ENCODE data around the gene CARD14.

DNA sequence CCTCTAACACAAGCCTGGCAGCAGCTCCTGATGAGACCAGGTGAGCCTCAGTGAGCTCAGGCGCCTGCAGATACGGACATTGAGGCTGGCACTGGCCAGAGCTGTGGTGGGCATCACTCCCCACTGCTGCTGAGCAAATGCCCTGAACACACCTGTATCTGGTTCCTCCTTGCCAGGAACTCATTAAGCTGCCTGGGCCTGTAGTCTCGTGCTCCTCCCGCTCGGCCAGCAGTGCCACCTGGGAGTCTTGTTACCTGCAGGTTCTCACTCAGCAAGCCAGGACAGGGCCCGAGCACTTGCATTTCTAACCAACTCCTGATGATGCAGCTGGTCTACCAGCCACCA, 36.2 kb upstream of the CARD14 start:
- TF ChIP-seq, protein P1, sequence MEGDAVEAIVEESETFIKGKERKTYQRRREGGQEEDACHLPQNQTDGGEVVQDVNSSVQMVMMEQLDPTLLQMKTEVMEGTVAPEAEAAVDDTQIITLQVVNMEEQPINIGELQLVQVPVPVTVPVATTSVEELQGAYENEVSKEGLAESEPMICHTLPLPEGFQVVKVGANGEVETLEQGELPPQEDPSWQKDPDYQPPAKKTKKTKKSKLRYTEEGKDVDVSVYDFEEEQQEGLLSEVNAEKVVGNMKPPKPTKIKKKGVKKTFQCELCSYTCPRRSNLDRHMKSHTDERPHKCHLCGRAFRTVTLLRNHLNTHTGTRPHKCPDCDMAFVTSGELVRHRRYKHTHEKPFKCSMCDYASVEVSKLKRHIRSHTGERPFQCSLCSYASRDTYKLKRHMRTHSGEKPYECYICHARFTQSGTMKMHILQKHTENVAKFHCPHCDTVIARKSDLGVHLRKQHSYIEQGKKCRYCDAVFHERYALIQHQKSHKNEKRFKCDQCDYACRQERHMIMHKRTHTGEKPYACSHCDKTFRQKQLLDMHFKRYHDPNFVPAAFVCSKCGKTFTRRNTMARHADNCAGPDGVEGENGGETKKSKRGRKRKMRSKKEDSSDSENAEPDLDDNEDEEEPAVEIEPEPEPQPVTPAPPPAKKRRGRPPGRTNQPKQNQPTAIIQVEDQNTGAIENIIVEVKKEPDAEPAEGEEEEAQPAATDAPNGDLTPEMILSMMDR (conservative IDR thresholded peaks at IDR 0.05; ENCODE audit: low read depth in 2 of 2): no peak
- TF ChIP-seq POLR2AphosphoS5 (IDR thresholded peaks at IDR 0.05; ENCODE audit: low read depth) (no peak), EZH2 (IDR thresholded peaks at IDR 0.05; ENCODE audit: low read depth, unreplicated experiment) (no peak), JUNB (IDR thresholded peaks at IDR 0.05; ENCODE audit: unreplicated experiment) (no peak), CREB1 (CRISPR knock-in tag; IDR thresholded peaks at IDR 0.05; ENCODE audit: low read depth) (no peak)
